Mesendoderm (in vitro differentiated cells): ENCODE results near the gene GTPBP3.
A peak's percentile ranks its signal among the peaks of the same experiment; 100 is the strongest.

Source experiments
- DNase-seq: peaks from one replicate; pipeline ENCODE4 v3.0.0; 2013
- H2AK5ac ChIP-seq: 2 replicates; pipeline ENCODE4 v1.6.1; 2013; ENCODE audit warnings: low read length, inconsistent platforms
- H2BK120ac ChIP-seq: 2 replicates; pipeline ENCODE4 v1.6.1; 2013; ENCODE audit warnings: low read depth, mild to moderate bottlenecking, low read length, moderate library complexity, mixed read lengths
- H2BK15ac ChIP-seq: replicated peaks from 2 replicates; pipeline ENCODE4 v1.6.1; 2013; ENCODE audit warnings: low read depth, mild to moderate bottlenecking, moderate library complexity
- H2BK5ac ChIP-seq: 2 replicates; pipeline ENCODE4 v1.6.1; 2013; ENCODE audit warnings: low read length, inconsistent platforms
- H3K18ac ChIP-seq: 2 replicates; pipeline ENCODE4 v1.6.1; 2013; ENCODE audit warnings: mild to moderate bottlenecking, low read length, mixed read lengths
- H3K23ac ChIP-seq: one replicate; pipeline ENCODE4 v1.6.1; 2013; ENCODE audit warnings: low read length
- H3K27ac ChIP-seq: 2 replicates; pipeline ENCODE4 v1.5.1; 2013; ENCODE audit warnings: low read depth, mild to moderate bottlenecking, inconsistent platforms, low read length, moderate library complexity
- H3K27me3 ChIP-seq: 2 replicates; pipeline ENCODE4 v1.6.1; 2013; ENCODE audit warnings: low read length, control low read depth, mild to moderate bottlenecking, inconsistent platforms; ENCODE audit not compliant: insufficient read depth, poor library complexity
- H3K36me3 ChIP-seq: 2 replicates; pipeline ENCODE4 v1.6.1; 2013; ENCODE audit warnings: low read length, inconsistent platforms; ENCODE audit not compliant: control insufficient read depth, insufficient read depth
- H3K4ac ChIP-seq: one replicate; pipeline ENCODE4 v1.6.1; 2013; ENCODE audit warnings: low read depth, mild to moderate bottlenecking, low read length, moderate library complexity
- H3K4me1 ChIP-seq: 2 replicates; pipeline ENCODE4 v1.6.1; 2013; ENCODE audit warnings: low read depth, low read length, inconsistent platforms; ENCODE audit not compliant: control insufficient read depth
- H3K4me2 ChIP-seq: 2 replicates; pipeline ENCODE4 v1.6.1; 2013; ENCODE audit warnings: low read length
- H3K4me3 ChIP-seq: 2 replicates; pipeline ENCODE4 v1.5.1; 2013; ENCODE audit warnings: mild to moderate bottlenecking, low read length
- H3K56ac ChIP-seq: one replicate; pipeline ENCODE4 v1.6.1; 2013; ENCODE audit warnings: low read length
- H3K79me1 ChIP-seq: 2 replicates; pipeline ENCODE4 v1.6.1; 2013; ENCODE audit warnings: low read length, inconsistent platforms
- H3K79me2 ChIP-seq: 2 replicates; pipeline ENCODE4 v1.6.1; 2013; ENCODE audit warnings: mild to moderate bottlenecking, low read length; ENCODE audit not compliant: control insufficient read depth, insufficient read depth
- H3K9ac ChIP-seq: 2 replicates; pipeline ENCODE4 v1.6.1; 2013; ENCODE audit warnings: low read length, inconsistent platforms
- H4K5ac ChIP-seq: one replicate; pipeline ENCODE4 v1.6.1; 2013; ENCODE audit warnings: low read length
- H4K8ac ChIP-seq: one replicate; pipeline ENCODE4 v1.6.1; 2013; ENCODE audit warnings: low read depth, mild to moderate bottlenecking, control low read depth, low read length, moderate library complexity
- WGBS: extraction: QIAGEN DNeasy Blood & Tissue Kit; methylation state at CpG from one replicate; pipeline ENCODE4 v1.1.7; 2013; ENCODE audit warnings: low lambda C conversion rate, missing lambda C conversion rate; ENCODE audit not compliant: insufficient coverage; ENCODE audit errors: extremely low coverage; 5-methylcytosine and 5-hydroxymethylcytosine counted together

The GTPBP3 gene

DNA sequence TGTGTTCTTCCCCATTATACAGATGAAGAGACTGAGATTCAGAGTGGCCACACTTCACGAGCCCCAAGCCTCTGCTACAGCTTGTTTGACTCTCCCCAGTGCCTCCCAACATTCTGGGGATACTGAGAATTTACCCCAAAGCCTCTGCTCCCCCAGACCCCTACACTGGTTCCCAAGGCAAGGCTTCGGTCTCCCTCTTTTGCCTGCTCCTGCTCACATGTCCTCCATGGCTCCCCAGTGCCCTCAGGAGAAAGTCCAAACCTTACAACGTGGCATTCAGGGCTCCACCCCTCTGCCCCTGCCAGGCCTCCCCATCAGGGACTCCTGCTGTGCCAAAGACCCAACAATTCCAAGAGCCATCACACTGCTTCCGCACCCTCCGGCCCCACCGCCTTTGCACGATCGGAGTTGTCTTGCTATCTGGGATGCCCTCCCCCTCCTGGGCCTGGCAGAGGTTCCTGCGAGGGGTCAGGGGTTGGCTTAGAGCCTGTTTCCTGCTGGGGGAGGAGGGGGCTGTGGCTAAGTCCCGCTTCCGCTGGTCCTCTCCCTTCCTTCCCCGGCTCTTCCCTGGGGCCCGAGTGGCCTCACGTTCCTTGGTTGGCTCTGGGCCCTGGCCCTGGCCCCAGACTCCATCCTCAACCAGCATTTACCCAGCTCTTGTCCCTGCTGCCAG is 15.4 kb downstream of the GTPBP3 start:
- Histone ChIP-seq H3K18ac (no peak overlapping the region), H3K9ac (no peak overlapping the region), H4K5ac (no peak overlapping the region), H3K79me1 (no peaks in the 10 kb centered on the region), H3K56ac (peak overlapping the region; percentile 25), H3K4ac (no peak overlapping the region), H4K8ac (no peak overlapping the region), H2BK15ac (no peak overlapping the region), H3K27me3 (no peaks in the 10 kb centered on the region), H2BK120ac (no peak overlapping the region), H3K79me2 (no peaks in the 10 kb centered on the region), H3K27ac (no peak overlapping the region), H2BK5ac (no peak overlapping the region), H3K36me3 (no peaks in the 10 kb centered on the region), H2AK5ac (no peak overlapping the region), H3K4me3 (no peak overlapping the region), H3K4me1 (no peaks in the 10 kb centered on the region), H3K23ac (no peak overlapping the region), H3K4me2 (no peak overlapping the region)
- no peak for DNase-seq
- WGBS: no CpG with 5 or more reads among the region's 14 CpGs

DNA sequence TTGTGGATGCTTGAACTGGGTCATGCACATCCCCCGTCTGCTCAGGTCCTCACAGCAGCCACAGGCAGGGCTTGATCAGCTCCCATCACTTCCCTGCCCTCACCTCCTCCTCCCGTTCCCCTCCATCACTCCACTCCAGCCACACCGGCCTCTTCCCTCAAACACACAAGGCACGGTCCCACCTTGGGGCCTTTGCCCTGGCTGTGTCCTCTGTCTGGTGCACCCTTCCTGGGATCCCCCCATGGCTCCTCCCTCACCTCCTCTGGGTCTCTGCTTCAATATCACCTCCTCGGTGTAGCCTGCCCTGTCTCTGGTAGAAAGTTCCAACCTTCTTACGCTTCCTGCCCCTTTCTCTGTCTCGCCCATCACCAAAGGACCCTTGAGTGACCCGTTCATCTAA is 16.0 kb downstream of the GTPBP3 start:
- Histone ChIP-seq H3K4me1 (no peaks in the 10 kb centered on the region), H3K18ac (no peak overlapping the region), H2AK5ac (no peak overlapping the region), H3K23ac (no peak overlapping the region), H3K4ac (no peak overlapping the region), H3K79me1 (no peaks in the 10 kb centered on the region), H3K79me2 (no peaks in the 10 kb centered on the region), H3K27ac (no peak overlapping the region), H4K8ac (no peak overlapping the region), H3K4me3 (no peak overlapping the region), H2BK5ac (no peak overlapping the region), H3K56ac (peak overlapping the region; percentile 25), H3K4me2 (no peak overlapping the region), H3K36me3 (no peaks in the 10 kb centered on the region), H3K9ac (no peak overlapping the region), H3K27me3 (no peaks in the 10 kb centered on the region), H2BK120ac (no peak overlapping the region), H2BK15ac (no peak overlapping the region), H4K5ac (no peak overlapping the region)
- no CpG with 5 or more reads among the region's 8 CpGs for WGBS
- DNase-seq: no peak

DNA sequence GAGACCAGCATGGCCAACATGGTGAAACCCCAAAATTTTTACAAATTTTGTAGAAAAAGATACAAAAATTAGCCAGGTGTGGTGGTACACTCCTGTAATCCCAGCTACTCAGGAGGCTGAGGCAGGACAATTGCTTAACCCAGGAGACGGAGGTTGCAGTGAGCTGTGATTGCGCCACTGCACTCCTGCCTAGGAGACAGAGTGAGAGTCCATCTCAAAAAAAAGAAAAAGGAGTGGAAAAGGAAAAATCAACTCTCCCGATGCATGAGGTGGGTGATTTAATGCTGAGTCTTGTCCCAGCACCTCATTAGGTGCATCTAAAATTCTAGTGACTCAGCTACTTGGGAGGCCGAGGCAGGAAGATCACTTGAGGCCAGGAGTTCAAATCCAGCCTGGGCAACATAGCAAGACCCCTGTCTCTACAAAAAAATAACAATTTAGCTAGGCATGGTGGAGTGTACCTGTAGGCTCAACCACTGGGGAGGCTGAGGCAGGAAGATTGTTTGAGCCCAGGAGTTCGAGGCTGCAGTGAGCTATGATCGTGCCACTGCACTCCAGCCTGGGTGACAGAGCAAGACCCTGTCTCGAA is 19.8 kb downstream of the GTPBP3 start:
- no peak overlapping the region for H4K5ac ChIP-seq
- H2BK15ac ChIP-seq: no peak overlapping the region
- no peaks in the 10 kb centered on the region for H3K36me3 ChIP-seq
- no peak for DNase-seq
- no peak overlapping the region for H3K4me2 ChIP-seq
- H3K56ac ChIP-seq: no peak overlapping the region
- no peaks in the 10 kb centered on the region for H3K79me1 ChIP-seq
- H2AK5ac ChIP-seq: no peak overlapping the region
- H3K23ac ChIP-seq: no peak overlapping the region
- no peaks in the 10 kb centered on the region for H3K27me3 ChIP-seq
- no CpG with 5 or more reads among the region's 7 CpGs for WGBS
- no peak overlapping the region for H3K4ac ChIP-seq
- H2BK120ac ChIP-seq: no peak overlapping the region
- H3K18ac ChIP-seq: no peak overlapping the region
- no peak overlapping the region for H3K27ac ChIP-seq
- no peak overlapping the region for H3K9ac ChIP-seq
- H3K4me1 ChIP-seq: no peaks in the 10 kb centered on the region
- H3K4me3 ChIP-seq: no peak overlapping the region
- H4K8ac ChIP-seq: no peak overlapping the region
- no peak overlapping the region for H2BK5ac ChIP-seq
- H3K79me2 ChIP-seq: no peaks in the 10 kb centered on the region

DNA sequence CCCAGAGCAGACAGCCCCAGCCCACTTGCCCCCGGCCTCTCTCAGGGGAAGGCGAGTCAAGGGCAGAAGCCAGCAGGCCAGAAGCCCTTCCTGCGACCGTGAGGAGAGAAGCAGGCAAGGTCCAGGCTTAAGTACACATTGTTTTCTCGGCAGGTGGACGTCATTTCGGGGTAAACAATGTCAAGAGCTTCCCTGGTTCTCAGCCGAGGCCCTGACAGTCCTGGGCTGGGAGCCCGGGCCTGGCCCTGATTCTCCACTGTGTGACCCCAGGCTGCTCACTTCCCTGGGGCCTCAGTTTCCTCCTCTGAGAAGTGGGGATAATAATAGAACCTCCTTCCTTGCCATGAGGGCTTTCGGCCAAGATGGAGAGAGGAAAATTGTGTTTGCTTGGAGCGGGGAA is 20.4 kb downstream of the GTPBP3 start:
- no peak overlapping the region for H2BK5ac ChIP-seq
- no peaks in the 10 kb centered on the region for H3K4me1 ChIP-seq
- H3K4ac ChIP-seq: no peak overlapping the region
- no peak overlapping the region for H3K4me3 ChIP-seq
- no peak overlapping the region for H4K8ac ChIP-seq
- H3K4me2 ChIP-seq: no peak overlapping the region
- H2AK5ac ChIP-seq: no peak overlapping the region
- H3K79me1 ChIP-seq: no peaks in the 10 kb centered on the region
- no peaks in the 10 kb centered on the region for H3K36me3 ChIP-seq
- H3K27me3 ChIP-seq: no peaks in the 10 kb centered on the region
- H2BK120ac ChIP-seq: no peak overlapping the region
- no peak overlapping the region for H3K23ac ChIP-seq
- H3K9ac ChIP-seq: no peak overlapping the region
- H2BK15ac ChIP-seq: no peak overlapping the region
- no CpG with 5 or more reads among the region's 11 CpGs for WGBS
- no peak overlapping the region for H3K18ac ChIP-seq
- H3K79me2 ChIP-seq: no peaks in the 10 kb centered on the region
- no peak overlapping the region for H3K56ac ChIP-seq
- H3K27ac ChIP-seq: no peak overlapping the region
- no peak overlapping the region for H4K5ac ChIP-seq
- DNase-seq: no peak

DNA sequence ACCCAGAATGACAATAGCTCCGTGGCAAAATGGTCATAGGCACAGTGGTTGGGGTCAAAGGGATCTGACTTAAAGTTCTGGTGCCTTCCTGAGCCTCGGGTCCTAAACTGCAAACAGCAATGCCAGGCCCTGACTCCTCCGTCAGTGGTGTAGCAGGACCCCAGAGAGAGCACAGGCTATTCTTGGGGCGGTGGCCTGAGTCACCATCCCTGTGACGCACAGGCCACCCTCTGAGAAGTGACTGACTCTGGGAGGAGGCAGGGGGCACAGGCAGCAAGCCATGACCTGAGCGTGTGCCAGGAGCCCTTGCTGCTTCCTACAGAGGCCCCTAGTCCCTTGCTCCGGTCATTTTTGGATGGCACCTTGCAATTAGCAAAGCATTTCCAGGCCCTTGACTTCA is 21.0 kb downstream of the GTPBP3 start:
- no peak overlapping the region for H4K5ac ChIP-seq
- no peak overlapping the region for H3K56ac ChIP-seq
- H2BK15ac ChIP-seq: no peak overlapping the region
- no CpG with 5 or more reads among the region's 7 CpGs for WGBS
- H2BK120ac ChIP-seq: no peak overlapping the region
- H2BK5ac ChIP-seq: no peak overlapping the region
- H3K18ac ChIP-seq: no peak overlapping the region
- no peak overlapping the region for H3K27ac ChIP-seq
- no peak overlapping the region for H3K4me2 ChIP-seq
- H3K9ac ChIP-seq: no peak overlapping the region
- H4K8ac ChIP-seq: no peak overlapping the region
- H3K23ac ChIP-seq: no peak overlapping the region
- H3K79me2 ChIP-seq: no peaks in the 10 kb centered on the region
- no peak overlapping the region for H3K4me3 ChIP-seq
- H3K4ac ChIP-seq: no peak overlapping the region
- H3K27me3 ChIP-seq: no peaks in the 10 kb centered on the region
- no peaks in the 10 kb centered on the region for H3K4me1 ChIP-seq
- no peaks in the 10 kb centered on the region for H3K79me1 ChIP-seq
- H2AK5ac ChIP-seq: no peak overlapping the region
- H3K36me3 ChIP-seq: no peaks in the 10 kb centered on the region
- DNase-seq: no peak
